ELR (cell line): Measurements from ENCODE around the gene PHF14.
"Not testable (repeated sequence)": the region's sequence is repeated elsewhere in the genome, so short reads cannot be mapped to it uniquely, and the experiment has no call there.

Experiments
- DNase-seq: peaks from one replicate; pipeline ENCODE4 v3.0.0-alpha.2; 2015; ENCODE audit warnings: low read depth

PHF14 gene

DNA sequence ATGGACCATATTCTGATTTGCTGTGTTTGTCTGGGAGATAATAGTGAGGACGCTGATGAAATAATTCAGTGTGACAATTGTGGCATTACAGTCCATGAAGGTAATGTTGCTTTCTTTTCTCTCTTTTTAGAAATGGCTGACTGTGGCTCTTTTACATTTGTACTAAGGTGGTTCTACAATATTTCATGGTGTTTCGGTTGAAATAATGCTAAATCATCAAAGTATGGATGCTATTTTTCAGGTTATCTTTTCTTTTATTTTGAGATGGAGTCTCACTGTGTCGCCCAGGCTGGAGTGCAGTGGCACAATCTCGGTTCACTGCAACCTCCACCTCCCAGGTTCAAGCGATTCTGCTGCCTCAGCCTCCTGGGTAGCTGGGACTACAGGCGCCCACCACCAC is 17.1 kb downstream of the PHF14 start:
- not testable (repeated sequence) for DNase-seq

GRCh38 chr7:10995482-10996166 is 22.0 kb downstream of the PHF14 start:
- not testable (repeated sequence) for DNase-seq

- DNase-seq: no peak
Measured at GRCh38 chr7:10998996-10999757, 25.5 kb downstream of the PHF14 start.

DNA sequence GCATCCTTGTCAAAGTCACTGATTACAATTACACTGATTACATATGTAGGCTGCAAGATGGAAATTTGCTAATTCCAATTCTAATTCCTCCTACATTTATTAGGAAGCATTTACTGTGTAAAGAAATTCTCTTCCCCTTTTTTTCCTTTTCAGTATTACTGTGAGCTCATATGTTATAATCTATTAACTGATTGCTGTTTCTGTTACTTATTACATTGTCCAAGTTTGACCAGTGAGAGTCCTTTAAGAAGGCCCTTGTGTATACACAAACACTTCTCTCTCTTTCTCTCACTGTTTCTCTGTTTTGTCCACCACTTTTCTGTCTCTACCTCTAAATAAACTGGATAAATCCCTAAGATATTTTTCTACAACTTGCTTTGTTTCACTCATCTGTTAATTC is 31.5 kb downstream of the PHF14 start:
- DNase-seq: no peak

DNA sequence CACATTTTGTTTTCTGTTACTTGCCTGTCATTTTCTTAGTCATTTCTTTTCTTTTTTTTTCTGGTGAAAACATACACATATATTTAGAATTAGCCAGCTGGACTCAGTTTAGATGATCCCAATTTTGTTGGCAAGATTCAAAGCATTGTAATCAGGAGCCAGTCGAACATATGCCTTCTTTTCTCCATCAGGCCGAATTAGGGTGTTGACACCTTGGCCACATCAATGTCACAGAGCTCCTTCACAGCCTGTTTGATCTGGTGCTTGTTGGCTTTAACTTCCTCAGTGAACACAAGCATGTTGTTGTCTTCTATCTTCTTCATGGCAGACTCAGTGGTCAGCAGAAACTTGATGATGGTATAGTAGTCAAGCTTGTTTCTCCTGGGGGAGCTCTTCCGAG is 32.6 kb downstream of the PHF14 start:
- DNase-seq: no peak

GRCh38 chr7:11009631-11010030 is 36.0 kb downstream of the PHF14 start:
- DNase-seq: no peak

DNA sequence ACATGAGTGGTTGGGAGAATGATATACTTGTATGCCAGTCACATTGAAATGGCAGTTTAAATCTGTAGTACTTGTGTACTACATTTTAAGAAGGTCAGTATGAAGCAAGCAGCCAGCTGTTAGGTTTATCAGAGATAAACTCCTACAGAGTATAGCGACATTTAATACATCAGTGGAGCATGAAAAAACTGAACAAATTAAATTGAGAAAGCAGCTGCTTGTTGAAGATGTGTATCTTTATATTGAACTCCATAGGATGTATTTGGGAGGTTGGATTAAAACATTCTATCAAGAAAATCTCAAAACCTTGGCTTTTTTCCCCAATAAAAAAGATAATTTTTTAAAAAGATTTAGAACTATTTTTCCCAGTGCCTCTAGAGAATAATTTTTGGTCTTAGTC is 47.8 kb downstream of the PHF14 start:
- no peak for DNase-seq

GRCh38 chr7:11026452-11027359 is 53.0 kb downstream of the PHF14 start:
- no peak for DNase-seq

DNA sequence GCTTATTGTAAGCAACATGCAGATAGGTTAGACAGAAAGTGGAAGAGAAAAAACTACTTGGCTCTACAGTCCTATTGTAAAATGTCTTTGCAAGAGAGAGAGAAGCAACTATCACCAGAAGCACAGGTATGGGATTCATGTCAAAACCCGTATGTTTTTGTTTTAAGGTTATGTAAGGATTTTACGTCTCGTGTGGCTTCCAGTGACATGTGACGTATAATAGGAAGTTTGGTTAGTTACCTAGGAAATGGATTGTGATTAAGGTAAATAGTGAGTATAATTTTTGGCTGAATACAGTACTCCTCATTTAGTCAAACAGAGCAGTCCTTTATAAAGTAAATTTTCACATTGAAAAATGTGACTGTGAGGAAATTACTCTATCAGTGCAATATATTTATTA is 62.0 kb downstream of the PHF14 start:
- no peak for DNase-seq

- DNase-seq: no peak
Measured at GRCh38 chr7:11039974-11040373, 66.3 kb downstream of the PHF14 start.

DNA sequence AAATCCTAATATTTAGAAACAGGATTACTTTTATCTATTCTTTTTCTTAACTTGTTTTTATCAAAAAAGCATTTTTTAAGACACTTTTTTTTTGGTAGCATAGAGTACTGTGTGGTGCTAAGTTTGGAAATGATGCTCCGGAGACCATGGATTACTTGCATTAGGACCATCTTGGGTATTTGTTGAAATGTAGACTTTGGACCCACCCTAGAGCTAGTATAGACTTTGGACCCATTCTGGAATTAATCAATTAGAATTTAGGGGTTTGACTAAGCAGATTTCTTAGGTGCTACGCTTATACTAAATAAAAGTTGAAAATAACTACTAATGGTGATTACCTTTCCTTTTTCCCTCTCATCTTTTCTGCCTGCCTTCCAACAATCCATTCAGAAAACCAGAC is 80.4 kb downstream of the PHF14 start:
- DNase-seq: no peak

DNA sequence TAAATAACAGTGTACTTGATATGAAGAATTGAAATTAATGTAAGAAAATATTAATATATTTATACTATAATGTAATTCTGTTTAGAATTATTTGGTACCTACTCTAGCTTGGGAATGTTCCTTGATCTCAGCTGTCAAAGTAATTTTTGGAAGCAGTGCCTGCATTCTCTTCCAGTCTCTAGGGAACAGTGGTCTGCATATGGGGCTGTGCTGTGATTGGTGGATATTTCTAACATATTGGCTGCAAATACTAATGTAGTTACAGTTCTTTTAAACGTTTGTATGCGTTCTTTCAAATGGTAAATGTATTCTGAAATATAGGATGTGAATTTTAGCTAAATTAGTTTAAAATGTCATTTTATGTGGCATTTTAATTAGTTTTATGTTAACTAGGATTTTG is 87.2 kb downstream of the PHF14 start:
- DNase-seq: no peak

DNA sequence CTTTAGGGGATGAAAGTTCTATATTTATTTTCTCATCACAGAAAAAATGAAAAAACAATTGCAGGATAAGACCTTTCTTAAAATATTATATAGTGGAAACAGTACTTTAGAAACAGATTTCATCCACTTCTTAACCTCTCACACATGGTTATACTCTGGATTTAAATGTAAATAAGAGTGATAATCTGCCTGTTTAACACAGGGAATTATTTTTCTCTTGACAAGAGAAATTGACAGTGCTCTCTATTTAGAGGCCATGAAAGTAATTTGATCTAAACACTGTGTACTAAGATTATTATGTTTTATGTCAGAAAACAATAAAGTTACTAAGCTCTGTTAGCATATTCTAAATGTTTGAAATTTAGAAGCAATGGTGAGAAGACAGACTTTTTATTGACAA is 88.4 kb downstream of the PHF14 start:
- DNase-seq: no peak

- no peak for DNase-seq
Measured at GRCh38 chr7:11069591-11069990, 95.9 kb downstream of the PHF14 start.

DNA sequence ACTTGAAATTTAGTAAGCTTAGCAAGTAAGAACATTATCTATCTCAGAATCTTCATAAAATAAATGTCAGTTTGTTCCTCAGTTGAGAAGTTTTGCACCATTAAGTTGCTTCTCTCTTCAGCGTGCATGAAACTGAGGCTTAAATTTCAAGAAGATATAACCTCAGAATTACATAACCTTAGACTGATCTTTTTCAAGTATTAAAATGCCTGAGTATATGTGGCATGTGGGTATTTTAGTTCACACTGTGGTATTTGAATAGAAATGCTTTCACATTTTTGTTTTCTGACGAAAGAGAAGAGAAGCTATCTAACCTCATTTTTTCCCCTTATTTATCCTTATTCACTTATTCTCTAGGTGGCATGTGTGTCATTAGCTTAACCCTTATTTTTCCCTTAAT is 104.1 kb downstream of the PHF14 start:
- no peak for DNase-seq

DNA sequence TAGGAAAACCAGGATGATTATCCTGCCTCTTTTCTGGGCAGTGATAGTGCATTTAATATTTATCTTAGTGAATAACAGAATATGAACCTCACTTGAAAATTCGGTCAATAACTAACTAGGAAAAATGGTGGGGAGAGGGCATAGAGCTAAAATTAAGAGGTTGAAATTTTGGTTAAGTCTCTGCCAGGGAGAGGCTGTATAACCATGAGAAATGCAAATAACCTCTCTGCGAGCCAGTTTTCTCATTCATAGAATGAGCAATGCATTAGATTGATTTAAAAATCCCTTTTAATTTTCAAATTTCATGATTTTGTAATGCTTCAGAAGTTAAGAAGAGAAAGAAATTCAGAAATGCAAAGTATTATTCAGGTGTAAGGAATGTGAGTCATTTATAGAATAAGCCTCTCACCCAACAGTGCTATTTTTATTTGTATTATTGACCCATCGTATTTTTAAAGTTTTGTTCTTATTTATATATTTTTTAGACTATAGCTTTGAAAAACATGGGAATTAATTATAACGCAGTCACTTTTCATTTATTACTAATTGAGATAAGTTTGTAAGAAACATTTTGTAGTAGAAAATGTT is 104.7 kb downstream of the PHF14 start:
- DNase-seq: no peak

GRCh38 chr7:11079907-11080306 is 106.2 kb downstream of the PHF14 start:
- DNase-seq: no peak

- DNase-seq: no peak
Measured at GRCh38 chr7:11082121-11082520, 108.4 kb downstream of the PHF14 start.

GRCh38 chr7:11082552-11083213 is 109.0 kb downstream of the PHF14 start:
- DNase-seq: no peak

DNA sequence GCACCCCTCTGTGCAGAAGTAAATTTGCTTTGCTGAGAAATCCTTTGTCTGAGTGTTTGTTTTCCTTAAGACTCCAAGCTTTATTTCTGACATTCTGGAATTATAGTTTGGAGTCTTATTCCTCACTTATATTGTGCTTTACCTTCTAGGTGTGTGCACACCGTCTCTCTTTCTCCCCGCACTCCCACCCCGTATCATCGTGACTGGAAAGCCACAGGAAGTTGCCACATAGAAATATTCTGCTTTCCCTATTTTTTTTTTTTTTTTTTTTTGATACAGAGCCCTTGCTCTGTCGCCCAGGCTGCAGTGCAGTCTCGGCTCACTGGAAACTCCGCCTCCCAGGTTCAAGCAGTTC is 109.5 kb downstream of the PHF14 start:
- no peak for DNase-seq

- DNase-seq: no peak
Measured at GRCh38 chr7:11104578-11104977, 130.9 kb downstream of the PHF14 start.

GRCh38 chr7:11109659-11110058 is 136.0 kb downstream of the PHF14 start:
- no peak for DNase-seq
